GM21381 (cell line): Measurements from ENCODE around the gene ANKRD29.

ENCODE experiments used
- ATAC-seq: cut with Tn5 transposase; IDR thresholded peaks from one replicate; pipeline ENCODE4 v1.9.1; 2021; ENCODE audit warnings: mild to moderate bottlenecking, moderate library complexity; ENCODE audit not compliant: unreplicated experiment

ANKRD29 gene

DNA sequence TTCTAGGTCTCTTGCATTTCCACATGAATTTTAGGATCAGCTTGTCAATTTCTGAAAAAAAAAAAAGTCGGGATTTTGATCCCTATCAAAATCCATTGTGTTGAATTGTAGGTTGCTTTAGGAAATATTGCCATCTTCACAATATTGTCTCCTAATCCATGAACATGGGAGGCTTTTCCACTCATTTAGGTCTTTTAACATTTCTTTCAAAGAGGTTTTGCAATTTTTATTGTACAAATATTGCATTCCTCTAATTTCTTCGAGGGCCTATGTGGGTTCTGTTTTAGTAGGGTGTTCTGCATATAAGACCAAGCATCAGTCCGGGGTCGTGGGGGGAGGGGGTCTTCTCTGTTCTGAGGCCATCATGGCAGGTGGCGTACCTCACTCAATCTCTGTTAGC, 25.8 kb upstream of the ANKRD29 start:
- no peak for ATAC-seq

DNA sequence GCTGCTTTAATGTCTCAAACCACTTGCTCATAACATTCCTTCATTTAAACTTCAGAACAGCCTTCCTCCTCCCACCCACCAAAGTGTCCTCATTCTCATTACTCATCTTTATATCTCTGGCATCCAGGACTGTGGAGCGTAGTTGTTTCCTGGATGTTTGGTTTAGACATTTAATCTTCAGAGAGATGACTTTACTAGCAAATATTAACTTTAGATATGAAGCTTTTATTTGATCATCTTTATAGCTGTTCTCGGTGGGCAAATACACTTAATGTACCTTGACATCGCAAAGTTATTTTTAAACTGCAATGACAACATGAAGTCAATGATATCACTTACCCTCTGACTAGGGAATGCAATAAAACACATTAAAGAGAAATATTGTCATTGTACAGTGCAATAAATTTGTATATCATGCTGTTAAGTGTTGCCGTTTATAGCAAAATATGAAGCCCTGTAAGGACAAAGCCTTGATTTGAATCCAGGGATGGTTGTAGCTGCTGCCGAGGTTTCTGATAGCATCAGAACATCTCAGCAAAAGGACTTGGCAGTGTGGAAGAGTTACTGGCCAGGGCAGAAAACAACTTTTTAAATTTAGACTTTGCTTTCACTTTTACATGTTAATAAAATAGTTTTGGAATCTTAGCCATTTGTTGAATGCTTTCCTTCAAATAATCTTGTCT, 21.9 kb upstream of the ANKRD29 start:
- ATAC-seq: no peak

DNA sequence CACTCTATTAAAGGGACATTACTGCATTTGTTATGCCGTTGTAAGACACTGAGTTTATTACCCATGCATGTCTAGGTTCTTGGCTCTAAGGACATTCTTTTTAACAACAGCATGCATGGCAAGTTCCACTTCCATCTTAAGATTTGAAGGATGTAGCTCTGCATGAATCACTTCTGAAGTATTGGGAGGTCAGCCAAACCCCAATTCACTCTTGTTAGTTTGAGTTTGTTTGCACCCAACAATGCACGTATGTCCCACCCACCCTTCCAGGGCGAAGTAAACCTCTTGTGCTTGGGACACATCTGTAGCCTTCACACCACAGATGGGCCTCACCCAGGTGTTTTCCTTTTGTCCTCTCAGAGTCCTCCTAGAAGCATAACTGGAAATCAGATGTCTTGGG, 21.0 kb upstream of the ANKRD29 start:
- no peak for ATAC-seq

DNA sequence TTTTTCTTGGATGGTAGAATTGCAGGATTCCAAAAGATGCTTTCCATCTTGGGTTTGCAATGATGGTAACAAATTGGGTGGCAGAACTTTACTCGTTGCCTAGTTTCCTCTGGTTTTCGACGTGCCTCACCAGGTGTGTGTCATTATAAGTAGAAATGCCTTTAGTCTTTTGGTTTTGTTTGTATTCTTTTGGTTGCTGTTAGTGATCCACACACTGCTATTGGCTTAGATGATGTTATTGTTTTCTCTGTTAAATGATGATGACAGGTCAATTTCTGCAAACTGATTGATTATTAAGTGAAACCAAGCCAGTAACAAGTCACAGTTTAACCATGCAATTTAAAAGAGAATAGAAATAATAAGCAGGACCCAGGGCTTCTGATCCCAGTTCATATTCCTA, 20.4 kb upstream of the ANKRD29 start:
- no peak for ATAC-seq

DNA sequence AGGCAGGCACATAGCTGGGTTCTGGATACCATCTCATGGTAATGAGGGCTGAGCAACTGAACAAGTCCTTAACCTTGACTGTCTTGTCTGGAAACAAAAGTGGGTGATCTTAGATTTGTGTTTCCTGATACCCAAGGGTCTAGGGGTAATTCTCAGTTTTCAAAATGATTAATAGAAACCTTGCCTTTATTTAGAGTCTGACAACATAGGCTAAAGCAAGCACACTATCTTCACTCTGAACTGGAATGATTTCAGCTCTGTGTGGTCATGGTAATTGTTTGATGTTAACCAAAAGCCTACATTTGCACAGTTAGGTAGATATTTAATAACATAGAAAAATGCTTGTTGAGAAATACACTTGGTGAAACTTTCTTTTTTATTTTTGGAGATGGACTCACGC, 19.8 kb upstream of the ANKRD29 start:
- no peak for ATAC-seq

DNA sequence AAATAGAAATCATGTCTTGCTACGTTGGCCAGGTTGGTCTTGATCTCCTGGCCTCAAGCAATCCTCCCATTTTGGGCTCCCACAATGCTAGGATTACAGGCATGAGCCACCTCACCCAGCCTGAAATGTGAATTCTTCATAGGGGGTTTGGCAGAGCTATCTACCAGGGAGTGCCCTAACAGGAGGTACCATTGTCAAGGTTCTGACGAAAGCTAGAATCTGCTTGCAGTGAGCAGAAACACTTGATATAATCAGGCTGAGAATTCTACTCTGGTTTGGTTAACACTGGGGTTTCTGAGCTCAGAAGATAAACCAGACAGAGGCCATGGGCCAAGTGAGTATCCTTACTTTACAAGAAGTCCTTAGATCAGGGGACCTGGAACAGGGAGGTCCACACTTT, 19.3 kb upstream of the ANKRD29 start:
- no peak for ATAC-seq

DNA sequence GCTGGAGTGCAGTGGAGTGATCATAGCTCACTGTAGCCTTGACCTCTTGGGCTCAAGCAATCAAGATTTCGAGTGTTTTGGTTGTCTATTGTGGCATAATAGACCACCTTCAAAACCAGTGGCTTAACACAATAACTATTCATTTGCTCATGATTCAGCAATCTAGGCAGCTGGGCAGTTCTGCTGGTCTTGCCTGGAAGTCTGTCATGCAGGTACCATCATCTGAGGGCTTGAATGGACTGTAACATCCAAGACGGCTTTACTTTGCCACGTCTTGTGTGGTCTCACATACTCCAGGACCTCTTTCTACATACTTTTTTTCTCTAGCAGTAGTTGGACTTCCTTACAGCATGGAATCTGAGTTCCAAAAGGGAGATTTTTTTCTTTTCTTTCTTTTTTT, 13.2 kb upstream of the ANKRD29 start:
- no peak for ATAC-seq

DNA sequence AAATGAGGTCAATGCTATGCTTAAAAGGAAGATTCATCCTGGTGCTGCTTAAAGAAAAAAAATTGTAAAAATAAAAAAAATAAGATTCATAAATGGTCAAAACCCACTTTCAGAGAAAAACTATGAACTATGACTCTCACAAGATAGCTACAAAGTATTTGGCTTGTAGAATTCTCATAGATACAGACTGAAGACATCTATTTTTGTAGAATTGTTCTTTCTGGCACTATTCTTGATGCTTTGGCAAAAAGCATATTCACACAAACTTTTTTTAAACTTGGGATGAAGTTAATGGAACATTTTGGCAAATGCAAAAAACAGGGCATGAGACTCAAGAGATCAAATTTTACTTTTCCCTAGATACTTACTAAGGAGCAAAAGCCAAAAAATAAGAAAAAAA, 12.5 kb upstream of the ANKRD29 start:
- no peak for ATAC-seq

DNA sequence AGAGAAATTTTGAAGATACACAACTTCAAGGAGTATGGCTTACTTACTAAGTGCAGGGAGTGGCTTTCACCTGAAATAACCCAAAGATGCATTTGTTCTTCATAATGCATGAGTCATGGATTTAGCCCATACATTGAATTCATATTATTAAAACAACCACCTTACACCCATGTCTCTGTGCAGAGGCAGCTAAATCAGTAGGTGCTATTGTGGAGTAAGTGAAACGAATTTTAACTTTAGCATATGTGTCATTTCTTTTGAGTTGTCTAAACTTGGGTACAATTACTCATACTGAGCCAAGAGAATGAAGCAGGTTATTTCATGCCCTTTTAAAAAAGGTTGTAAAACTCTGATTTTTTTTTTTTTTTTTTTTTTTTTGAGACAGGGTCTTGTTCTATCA, 11.0 kb upstream of the ANKRD29 start:
- ATAC-seq: no peak

DNA sequence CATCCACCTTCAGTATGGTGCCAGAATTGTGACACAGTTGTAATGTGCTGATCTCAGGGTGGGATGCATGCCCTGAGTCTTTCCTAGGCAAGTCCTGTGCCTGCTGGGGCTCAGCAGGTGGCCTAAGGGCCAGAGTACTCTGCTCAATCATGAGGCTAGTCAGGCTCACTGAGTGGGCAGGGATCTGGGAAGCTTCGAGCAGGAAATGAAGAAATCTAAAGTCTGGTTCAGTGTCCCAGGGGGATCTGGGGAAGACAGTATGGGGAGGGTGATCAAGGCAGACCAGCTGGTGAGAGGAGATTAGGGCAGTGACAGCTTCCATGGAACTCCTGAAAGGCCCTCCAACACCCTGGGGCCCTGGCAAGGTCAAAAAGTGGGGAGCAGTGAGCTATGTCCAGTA, 8.9 kb upstream of the ANKRD29 start:
- ATAC-seq: no peak

DNA sequence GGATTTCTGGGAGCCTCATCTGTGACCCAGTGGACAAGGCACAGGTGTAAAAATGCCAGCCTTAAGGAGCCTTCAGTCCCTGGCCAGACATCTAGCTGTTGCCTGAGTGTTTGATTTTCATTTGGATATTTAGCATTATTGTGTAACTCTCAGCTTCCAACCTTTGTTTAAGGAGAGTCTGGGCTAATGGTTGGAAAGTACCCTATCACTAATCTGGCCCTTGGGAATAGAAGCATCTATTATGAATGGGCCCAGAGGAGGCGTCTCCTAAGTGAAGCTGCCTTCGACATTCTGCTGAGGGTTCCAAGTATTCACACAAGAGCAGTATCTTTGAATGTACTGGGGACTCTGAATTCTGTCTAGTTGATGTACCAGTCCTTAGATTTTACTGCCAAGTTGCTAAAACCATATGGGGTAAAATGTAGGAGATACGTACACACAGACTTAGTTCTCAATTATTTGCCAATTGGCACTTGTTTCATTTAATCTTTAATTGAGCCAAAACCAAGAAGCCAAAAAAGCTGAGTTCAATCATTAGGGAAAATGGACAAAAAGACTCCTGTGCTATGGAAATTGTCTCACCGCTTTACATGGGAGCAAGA, 7.2 kb upstream of the ANKRD29 start:
- no peak for ATAC-seq

DNA sequence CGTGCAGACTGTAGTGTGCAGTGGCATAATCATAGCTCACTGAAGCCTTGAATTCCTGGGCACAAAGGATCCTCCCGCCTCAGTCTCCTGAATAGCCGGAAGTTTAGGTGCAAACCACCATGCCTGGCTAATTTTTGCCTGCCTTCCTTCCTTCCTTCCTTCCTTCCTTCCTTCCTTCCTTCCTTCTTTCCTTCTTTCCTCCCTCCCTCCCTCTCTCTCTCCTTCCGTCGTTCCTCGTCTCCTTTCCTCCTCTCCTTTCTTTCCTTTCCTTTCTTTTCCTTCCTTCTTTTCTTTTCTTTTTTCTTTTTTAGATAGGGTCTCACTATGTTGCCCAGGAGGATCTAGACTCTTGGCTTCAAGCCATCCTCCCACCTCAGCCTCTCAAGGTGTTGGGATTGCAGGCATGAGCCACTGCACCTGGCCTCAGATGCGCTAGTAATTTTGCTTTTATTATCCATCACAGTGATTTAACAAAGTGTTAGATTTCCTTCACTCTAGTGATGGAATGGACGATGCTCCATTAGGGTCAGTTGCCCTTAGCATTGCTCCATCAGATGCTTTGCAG, 6.6 kb upstream of the ANKRD29 start:
- ATAC-seq: no peak

DNA sequence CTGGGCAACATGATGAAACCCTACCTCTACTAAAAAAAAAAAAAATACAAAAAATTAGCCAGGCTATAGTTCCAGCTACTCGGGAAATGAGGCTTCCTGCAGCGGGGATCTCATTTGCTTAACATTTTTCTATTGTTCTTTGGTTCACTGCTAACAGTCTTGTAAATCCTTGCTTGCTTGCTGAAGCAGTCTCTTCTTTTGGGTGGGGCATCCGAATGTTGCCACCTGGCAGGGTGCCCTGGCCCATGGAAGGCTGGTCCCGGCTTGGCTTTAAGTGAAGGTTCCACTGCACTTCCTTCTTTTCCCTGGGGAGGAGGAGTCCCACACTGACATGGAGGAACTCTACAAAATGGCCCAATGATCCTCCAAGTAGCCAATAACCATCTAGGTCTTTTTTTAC, 6.0 kb upstream of the ANKRD29 start:
- no peak for ATAC-seq

DNA sequence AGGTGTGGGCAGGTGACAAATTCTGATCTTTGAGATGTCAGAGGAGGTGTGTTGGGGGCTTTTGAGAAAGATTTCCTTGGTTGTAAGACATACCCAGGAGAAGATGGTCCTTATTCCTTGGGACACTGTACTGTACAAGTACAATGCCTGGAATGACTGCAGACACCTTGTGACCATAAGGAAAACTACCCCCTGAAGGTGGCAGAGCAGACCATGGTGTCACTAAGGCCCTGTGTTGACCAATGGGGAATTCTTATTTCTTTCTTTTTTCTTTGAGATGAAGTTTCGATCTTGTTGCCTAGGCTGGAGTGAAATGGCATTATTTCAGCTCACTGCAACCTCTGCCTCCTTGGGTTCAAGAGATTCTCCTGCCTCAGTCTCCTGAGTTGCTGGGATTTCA, 4.4 kb upstream of the ANKRD29 start:
- no peak for ATAC-seq

DNA sequence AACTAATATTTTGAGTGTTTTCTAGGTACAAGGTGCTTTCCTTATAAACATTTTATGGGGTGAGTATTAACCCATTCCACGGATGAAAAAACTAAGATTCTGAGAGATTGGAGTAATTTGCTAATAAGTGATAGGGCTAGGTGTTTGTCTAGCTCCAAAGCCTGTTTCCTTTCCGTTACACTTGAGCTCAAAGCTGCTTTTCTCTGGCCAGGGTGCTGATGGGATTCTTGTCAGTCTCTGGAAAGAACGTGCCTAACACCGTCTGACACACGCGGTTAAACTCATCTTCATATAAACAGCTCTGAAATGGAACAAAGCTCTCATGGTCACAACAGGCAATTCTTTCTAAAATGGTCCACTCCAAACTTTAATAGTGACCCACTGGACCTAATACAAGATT, 2.0 kb upstream of the ANKRD29 start:
- no peak for ATAC-seq

DNA sequence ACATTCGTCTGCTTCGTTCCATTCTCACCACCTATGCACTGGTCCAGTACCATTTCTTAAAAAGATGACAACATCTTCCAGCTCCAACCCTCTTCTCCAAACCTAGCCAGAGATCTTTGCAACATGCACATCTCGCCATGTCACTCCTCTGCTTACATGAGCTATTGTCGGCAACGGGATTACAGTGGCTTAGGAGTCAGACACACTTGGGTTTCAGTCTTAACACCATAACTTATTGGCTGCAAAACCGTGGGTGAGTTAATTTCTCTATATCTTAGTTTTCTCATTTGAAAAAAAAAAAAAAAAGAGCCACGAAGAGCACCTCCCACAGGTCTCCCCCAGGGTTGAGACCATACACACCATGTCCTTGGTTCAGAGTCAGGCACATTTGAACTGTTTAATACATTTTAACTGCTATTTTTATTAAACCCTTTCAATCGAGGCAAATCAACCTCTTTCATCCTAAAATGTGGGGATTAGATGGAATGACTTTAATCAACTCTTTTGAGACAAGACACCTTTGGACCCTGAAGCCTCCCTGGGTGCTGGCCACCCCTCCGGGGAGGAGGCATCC, 889 bp downstream of the ANKRD29 start:
- no peak for ATAC-seq

DNA sequence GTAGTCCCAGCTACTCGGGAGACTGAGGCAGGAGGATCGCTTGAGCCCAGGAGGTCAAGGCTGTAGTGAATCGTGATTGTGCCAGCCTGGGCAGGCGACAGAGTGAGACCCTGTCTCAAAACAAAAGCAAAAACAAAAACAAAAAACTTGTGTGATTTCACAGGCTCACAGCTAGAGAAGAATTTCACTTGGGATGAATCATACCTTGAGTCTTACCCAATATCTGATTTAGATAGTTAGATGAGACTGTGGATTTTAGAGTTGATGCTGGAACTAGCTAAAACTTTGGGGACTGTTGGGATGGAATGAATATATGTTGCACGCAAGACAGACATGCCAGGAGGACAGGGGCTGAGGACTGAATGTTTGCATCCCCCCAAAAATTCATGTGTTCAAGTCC, 4.4 kb downstream of the ANKRD29 start:
- no peak for ATAC-seq

DNA sequence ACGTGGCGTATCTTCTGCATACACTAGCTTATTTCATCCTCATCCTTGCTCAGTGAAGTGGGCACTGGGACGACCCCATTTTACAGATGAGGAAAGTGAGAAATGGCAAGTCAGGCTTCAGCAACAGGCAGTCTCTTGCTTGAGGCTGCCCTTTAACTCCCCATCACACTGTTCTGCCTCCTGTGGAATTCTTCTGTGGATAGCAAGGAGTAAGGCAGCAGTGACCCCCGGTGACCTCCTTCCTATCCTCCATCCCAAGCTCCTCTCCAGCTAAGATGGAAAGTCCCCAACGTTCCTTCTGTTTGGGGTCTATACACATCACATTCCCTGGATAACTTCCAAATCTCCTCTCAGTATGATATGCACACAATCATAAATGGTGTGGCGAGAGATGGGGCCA, 10.5 kb downstream of the ANKRD29 start:
- ATAC-seq: no peak

DNA sequence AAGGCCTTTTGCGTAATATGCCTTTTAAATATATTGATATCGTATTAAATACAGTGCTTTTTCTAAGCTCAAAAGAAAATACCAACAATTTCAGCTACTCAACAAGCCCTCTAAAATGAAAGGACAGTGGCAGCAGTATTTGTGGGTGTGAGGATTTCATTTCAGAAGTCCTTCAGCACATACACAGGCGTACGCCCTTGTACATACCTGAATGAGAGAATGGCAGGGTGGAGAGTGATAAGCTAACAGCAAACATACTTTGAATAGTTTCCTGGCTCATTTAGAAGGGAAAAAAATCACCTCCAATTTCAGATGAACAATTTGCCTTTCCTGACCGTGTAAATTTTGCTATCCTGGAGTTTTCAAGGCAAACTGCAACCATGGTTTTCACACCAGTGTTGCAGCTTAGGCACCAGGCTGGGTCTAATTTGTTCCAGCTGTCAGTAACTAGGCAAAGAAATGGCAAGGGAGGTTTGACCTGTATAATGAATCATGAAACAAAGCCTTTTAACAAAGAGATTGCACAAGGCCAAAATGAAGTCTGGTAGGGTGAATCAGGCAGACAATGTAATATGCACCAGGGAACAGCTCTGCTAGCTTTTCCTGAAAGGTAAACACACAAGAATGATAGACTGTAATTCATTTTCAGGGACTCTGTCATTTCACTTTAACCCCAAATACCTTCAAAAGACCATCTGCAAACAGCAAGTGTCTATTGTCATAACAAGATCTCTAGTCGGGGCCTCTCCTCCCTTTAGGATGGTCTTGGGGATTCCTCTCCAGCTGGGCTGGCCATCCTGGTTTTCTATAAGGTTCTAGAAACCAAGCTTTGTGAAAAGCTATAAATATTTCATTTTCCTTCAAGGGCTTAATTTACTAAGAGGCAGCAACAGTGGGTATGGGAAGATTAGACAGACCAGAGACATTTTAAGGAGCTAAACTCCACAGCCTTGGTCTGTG, 11.5 kb downstream of the ANKRD29 start:
- ATAC-seq: no peak

DNA sequence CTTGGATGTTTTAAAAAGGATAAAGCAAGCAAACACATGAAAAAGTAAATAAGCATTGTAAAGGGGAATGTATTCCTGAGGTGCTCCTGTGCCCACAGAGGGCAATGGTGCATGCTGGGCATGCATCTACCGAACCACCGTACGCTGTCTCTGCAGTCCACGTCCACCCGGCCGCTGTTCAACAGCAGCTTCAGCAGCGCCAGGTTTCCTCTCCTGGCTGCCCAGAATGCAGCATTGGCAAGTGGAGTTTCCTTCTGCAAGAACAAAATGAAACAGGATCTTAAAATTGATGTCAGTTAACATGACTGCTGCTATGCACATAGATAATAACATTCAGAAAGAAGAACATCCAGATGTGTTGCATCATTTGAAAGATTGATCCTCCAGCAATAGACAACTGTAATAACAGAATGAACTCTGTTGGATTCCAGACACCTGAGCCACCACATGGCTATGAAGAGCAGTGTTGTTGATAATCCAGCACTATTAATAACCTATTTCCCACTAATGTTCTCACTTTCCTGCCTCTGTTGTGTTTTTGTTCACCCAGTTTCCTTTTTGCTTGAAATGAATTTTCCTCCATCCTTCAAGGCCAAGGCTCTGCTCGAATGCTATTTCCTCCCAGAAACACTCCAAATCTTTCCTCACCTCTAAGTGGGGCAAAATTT, 13.6 kb downstream of the ANKRD29 start:
- no peak for ATAC-seq

DNA sequence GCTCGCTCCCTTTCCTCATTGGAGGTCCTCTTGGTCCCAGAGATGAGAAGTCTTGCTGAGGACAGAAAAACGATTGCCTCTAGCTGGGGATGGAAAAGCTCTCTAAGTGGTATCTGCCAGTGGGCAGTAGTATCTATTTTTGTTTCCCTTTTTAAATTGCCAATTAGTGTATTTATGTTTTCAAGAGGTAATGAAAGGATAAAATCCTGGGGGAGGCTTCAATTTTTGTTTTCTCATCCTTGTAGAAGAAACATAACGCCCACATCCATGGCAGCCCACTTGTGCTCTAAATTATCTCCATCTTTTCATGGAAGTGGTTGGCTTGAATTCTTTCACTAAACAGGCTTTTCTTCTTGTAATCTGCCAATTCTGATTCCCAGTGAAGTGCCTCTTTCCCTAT, 14.3 kb downstream of the ANKRD29 start:
- ATAC-seq: no peak
